Body of pancreas (tissue), 4 donors: ENCODE results near the gene ETV1. TPM values are rescaled to one million over a fixed set of nuclear protein-coding genes. Genes with fewer than 3 reads are reported as not detected.
A peak's percentile ranks its signal among the peaks of the same experiment; 100 is the strongest.

Experiments
- ATAC-seq: fragments of 150-250 bp; one replicate; pipeline ENCODE4 v1.9.1; 2016
- DNase-seq, 4 donors: peaks; one replicate each; pipeline ENCODE4 v3.0.0-alpha.2; 2019
- H3K27ac ChIP-seq, 4 donors: fragments of 200-600 bp; sonication (generic); 1 replicate in 3 of 4; 2 replicates in 1 of 4; pipeline versions ENCODE4 v1.5.1 to v1.6.1; 2016 to 2019; ENCODE audit warnings: mild to moderate bottlenecking in 1 of 4, mixed read lengths in 1 of 4, moderate library complexity in 1 of 4
- H3K27me3 ChIP-seq, 2 donors: fragments of 200-600 bp; sonication (generic); one replicate each; pipeline ENCODE4 v1.6.0; 2016; ENCODE audit warnings: mild to moderate bottlenecking in 1 of 2
- H3K36me3 ChIP-seq, 2 donors: fragments of 200-600 bp; sonication (generic); replicated peaks in 1 of 2; 2 replicates each; pipeline ENCODE4 v1.5.1; 2016; ENCODE audit warnings: low read depth in 2 of 2; ENCODE audit not compliant: insufficient read depth in 1 of 2
- H3K4me1 ChIP-seq: fragments of 200-600 bp; sonication (generic); one replicate; pipeline ENCODE4 v1.6.0; 2016
- H3K4me3 ChIP-seq, 2 donors: fragments of 200-600 bp; sonication (generic); 1 replicate in 1 of 2; 2 replicates in 1 of 2; pipeline ENCODE4 v1.5.1; 2016 to 2019
- H3K9me3 ChIP-seq, 3 donors: fragments of 200-600 bp; sonication (generic); 1 replicate in 2 of 3; 2 replicates in 1 of 3; pipeline ENCODE4 v1.5.1; 2016
- CTCF ChIP-seq, 7 experiments: fragments of 450-650 bp in 4 of 7; fragments of 200-600 bp in 3 of 7; sonication (generic) in 3 of 7; IDR thresholded peaks; one replicate each; pipeline ENCODE4 v1.5.1; 2016 to 2019; ENCODE audit warnings: antibody characterized with exemption in 7 of 7
- POLR2A ChIP-seq, 3 donors: fragments of 450-650 bp; IDR thresholded peaks; one replicate each; pipeline ENCODE4 v1.6.1; 2016; ENCODE audit warnings: antibody characterized with exemption in 3 of 3, mild to moderate bottlenecking in 2 of 3
- WGBS, 2 donors: methylation state at CpG; one replicate each; pipeline ENCODE4 v1.1.5; 2017; 5-methylcytosine and 5-hydroxymethylcytosine counted together
- intact Hi-C: fragments of 100-400 bp; cut with DNase I; formaldehyde crosslinking; loops from one replicate; pipeline ENCODE4 v1.15.1; 2023
- total RNA-seq, 2 donors: library from RNA; depleted of rRNA; stranded (reverse); fragments of >200 nt; gene quantifications; one replicate each; pipeline ENCODE4 v1.1.0, GENCODE V29; 2016

Gene ETV1
- total RNA-seq, 2 donors from 2014 or later: 2.6 TPM

GRCh38 chr7:13984061-13984460, 5.4 kb downstream of the ETV1 start:
- no peak for DNase-seq
- ATAC-seq: no peak
- Histone ChIP-seq H3K36me3 (no peaks in the 10 kb centered on the region), H3K27me3 (no peaks in the 10 kb centered on the region), H3K4me1 (peaks cover 12% of the 10 kb centered on the region), H3K27ac (no peak overlapping the region), H3K9me3 (no peaks in the 10 kb centered on the region), H3K4me3 (no peak overlapping the region)
- intact Hi-C loops: no loop called here
- TF ChIP-seq CTCF (IDR thresholded peaks at IDR 0.05) (no peak), POLR2A (IDR thresholded peaks at IDR 0.05) (no peak)
- 37 to 62% methylated on average over 3 of the region's 3 CpGs for WGBS, 2 donors

DNA sequence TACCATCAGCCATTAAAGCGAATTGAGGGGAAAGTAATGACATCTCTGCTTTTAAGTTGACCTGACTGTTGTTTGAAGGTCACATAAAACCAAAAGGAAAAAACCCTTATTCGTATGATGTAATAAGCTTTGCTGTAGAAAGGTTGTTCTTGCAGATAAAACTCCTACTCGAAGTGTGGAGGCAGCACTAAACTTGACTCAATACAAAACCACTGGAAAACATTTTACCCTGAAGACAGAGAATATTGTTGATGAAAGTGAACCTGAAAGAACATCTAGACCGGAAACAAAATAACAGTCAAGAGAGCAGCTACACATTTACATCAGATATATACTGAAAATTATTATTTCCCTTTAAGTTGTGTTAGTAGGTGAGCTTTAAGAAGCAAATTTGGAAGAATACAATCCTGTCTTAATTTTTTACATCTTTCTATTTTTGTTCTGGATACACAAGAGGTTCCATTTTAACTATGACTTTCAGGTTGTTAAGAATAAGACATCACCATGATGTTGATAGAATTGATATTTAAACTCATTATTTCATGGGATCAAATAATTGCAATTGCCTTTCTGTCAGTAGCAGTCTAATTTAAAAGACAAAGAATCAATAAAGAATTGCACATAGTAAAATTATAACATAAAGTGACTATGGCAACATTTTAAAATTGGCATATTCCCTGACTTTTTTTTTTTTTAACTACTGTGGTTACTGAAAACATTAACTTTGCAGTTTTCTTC, 6.4 kb downstream of the ETV1 start:
- H3K9me3 ChIP-seq: no peaks in the 10 kb centered on the region
- H3K4me1 ChIP-seq: peaks cover 5% of the 10 kb centered on the region
- no peak overlapping the region for H3K27ac ChIP-seq
- intact Hi-C loops: no loop called here
- no peaks in the 10 kb centered on the region for H3K36me3 ChIP-seq
- no peak for ATAC-seq
- 61 to 72% methylated on average over 4 of the region's 4 CpGs for WGBS, 2 donors
- H3K4me3 ChIP-seq: no peak overlapping the region
- DNase-seq: no peak
- TF ChIP-seq POLR2A (IDR thresholded peaks at IDR 0.05) (no peak), CTCF (IDR thresholded peaks at IDR 0.05) (no peak)
- no peaks in the 10 kb centered on the region for H3K27me3 ChIP-seq

GRCh38 chr7:13981070-13981469, 8.4 kb downstream of the ETV1 start:
- H3K36me3 ChIP-seq: no peaks in the 10 kb centered on the region
- H3K4me3 ChIP-seq: no peak overlapping the region
- DNase-seq (peak in 2 of 4 donors; percentile 38 to 44), ATAC-seq (peak; percentile 74)
- peaks cover 5% of the 10 kb centered on the region for H3K4me1 ChIP-seq
- no peak for TF ChIP-seq POLR2A (IDR thresholded peaks at IDR 0.05)
- no peak for TF ChIP-seq CTCF (IDR thresholded peaks at IDR 0.05)
- H3K27ac ChIP-seq: no peak overlapping the region
- WGBS, 2 donors: 0 to 7% methylated on average over 3 of the region's 3 CpGs
- no peaks in the 10 kb centered on the region for H3K27me3 ChIP-seq
- intact Hi-C loops: no loop called here
- no peaks in the 10 kb centered on the region for H3K9me3 ChIP-seq

DNA sequence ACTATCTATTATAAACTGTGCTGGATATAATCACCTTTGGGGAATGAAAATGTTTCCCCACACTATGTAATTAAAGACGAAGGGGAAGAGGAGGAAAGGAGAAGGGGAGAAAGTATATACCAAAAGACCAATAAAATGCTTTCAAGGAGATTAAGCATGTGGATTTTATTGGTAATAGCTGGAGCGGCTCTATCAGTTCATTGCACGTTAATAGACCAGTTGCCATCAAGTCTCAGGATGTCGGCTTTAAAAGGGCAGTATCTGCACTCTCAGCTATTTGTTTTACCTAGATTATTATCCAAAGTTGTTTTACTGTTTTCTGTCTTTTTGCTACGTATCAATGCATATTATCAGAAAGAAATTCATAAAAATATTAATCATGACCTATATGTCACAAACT, 9.0 kb downstream of the ETV1 start:
- Histone ChIP-seq H3K36me3 (no peaks in the 10 kb centered on the region), H3K4me1 (peaks cover 5% of the 10 kb centered on the region), H3K27ac (no peak overlapping the region), H3K9me3 (no peaks in the 10 kb centered on the region), H3K27me3 (no peaks in the 10 kb centered on the region), H3K4me3 (no peak overlapping the region)
- WGBS, 2 donors: 24 to 27% methylated on average over 5 of the region's 5 CpGs
- no peak for TF ChIP-seq POLR2A (IDR thresholded peaks at IDR 0.05)
- no peak for TF ChIP-seq CTCF (IDR thresholded peaks at IDR 0.05)
- DNase-seq (no peak), ATAC-seq (no peak)
- intact Hi-C loops: no loop called here
